ENCODE results near the gene DZIP3. TPM values are rescaled to one million over a fixed set of nuclear protein-coding genes. Genes with fewer than 3 reads are reported as not detected.
"Not testable (repeated sequence)": the region's sequence is repeated elsewhere in the genome, so short reads cannot be mapped to it uniquely, and the experiment has no call there.

Gene DZIP3
- total and polyA plus RNA-seq, 2 donors (not counting 1 experiment from before 2014, with no cell fraction given) = 11.0 to 26.4 TPM

DNA sequence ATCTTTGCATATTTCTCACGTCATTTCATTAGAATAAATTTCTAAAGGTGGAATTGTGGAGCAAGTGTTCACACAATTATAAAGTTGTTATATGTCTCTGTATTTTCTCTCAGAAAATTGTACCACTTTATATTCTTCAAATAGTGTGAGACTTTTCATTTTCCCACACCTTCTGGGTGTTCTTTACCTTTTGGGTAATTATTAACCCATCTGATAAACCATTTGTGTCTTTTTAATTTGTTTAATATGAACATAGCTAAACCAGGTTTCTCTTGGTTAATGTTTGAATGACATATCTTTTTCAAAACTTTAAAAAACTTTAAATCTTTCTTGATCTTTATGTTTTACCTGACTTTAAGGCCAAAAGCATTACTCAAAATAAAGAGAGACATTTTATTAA lies 40.5 kb downstream of the DZIP3 start:
- TF ChIP-seq, protein P1, sequence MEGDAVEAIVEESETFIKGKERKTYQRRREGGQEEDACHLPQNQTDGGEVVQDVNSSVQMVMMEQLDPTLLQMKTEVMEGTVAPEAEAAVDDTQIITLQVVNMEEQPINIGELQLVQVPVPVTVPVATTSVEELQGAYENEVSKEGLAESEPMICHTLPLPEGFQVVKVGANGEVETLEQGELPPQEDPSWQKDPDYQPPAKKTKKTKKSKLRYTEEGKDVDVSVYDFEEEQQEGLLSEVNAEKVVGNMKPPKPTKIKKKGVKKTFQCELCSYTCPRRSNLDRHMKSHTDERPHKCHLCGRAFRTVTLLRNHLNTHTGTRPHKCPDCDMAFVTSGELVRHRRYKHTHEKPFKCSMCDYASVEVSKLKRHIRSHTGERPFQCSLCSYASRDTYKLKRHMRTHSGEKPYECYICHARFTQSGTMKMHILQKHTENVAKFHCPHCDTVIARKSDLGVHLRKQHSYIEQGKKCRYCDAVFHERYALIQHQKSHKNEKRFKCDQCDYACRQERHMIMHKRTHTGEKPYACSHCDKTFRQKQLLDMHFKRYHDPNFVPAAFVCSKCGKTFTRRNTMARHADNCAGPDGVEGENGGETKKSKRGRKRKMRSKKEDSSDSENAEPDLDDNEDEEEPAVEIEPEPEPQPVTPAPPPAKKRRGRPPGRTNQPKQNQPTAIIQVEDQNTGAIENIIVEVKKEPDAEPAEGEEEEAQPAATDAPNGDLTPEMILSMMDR (conservative IDR thresholded peaks at IDR 0.05 in 1 of 2, IDR thresholded peaks at IDR 0.05 in 1 of 2; ENCODE audit: low read depth in 1 of 2, low read length in 2 of 2) = no peak
- no peak for TF ChIP-seq EZH2 (IDR thresholded peaks at IDR 0.05; ENCODE audit: low read length, missing control alignments)
- no peak overlapping the region for H3K4me3 ChIP-seq (replicated peaks in 1 of 4; ENCODE audit: control extremely low read depth in 1 of 4, insufficient read depth in 1 of 4, low read depth in 3 of 4, low read length in 4 of 4)
- H3K9me3 ChIP-seq (ENCODE audit: control insufficient read depth, insufficient read depth, low read depth, low read length) = no peaks in the 10 kb centered on the region
- no peak overlapping the region for H3K9ac ChIP-seq (ENCODE audit: insufficient read depth, low read length)
- H3K79me2 ChIP-seq (ENCODE audit: control insufficient read depth, insufficient read depth, low read length) = no peaks in the 10 kb centered on the region
- no peaks in the 10 kb centered on the region for H3K36me3 ChIP-seq (ENCODE audit: control insufficient read depth, insufficient read depth, low read length)
- DNase-seq (ENCODE audit: low read depth in 2 of 2) = no peak
- H3K4me2 ChIP-seq (ENCODE audit: extremely low read depth, insufficient read depth, low read length) = no peak overlapping the region
- H3K27me3 ChIP-seq (ENCODE audit: control insufficient read depth, insufficient read depth, low read length) = no peaks in the 10 kb centered on the region
- no peaks in the 10 kb centered on the region for H3K4me1 ChIP-seq (ENCODE audit: control insufficient read depth, extremely low read depth, insufficient read depth, low read length)
- no peak overlapping the region for H3K27ac ChIP-seq (ENCODE audit: insufficient read depth, low read length)
- no peaks in the 10 kb centered on the region for H4K20me1 ChIP-seq (ENCODE audit: control insufficient read depth, extremely low read depth, insufficient read depth, low read length)
- H2AFZ ChIP-seq (ENCODE audit: low read length) = no peak overlapping the region

DNA sequence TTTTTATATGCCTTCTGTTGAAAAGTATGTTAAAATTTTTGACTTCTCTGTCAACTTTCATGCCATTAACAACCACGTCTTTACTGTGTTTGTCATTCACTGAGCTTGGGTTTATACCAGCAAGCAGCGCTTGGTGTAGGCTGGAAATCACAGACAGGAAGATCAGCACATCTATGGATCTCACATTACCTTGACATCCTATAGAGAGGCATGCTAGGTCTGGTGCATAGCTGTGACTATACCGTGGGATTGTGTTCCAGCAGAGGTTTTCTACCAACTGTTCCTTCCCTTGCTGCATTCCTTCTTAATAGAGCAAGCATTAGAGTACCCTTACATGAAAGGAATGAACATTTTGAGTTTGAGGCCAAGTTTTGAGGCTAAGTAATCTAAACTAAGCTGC lies 53.0 kb downstream of the DZIP3 start:
- Histone ChIP-seq H3K4me2 (ENCODE audit: extremely low read depth, insufficient read depth, low read length) (no peak overlapping the region), H3K27ac (ENCODE audit: insufficient read depth, low read length) (no peak overlapping the region), H3K79me2 (ENCODE audit: control insufficient read depth, insufficient read depth, low read length) (no peaks in the 10 kb centered on the region), H2AFZ (ENCODE audit: low read length) (no peak overlapping the region), H3K36me3 (ENCODE audit: control insufficient read depth, insufficient read depth, low read length) (no peaks in the 10 kb centered on the region), H3K9me3 (ENCODE audit: control insufficient read depth, insufficient read depth, low read depth, low read length) (no peaks in the 10 kb centered on the region), H3K4me3 (replicated peaks in 1 of 4; ENCODE audit: control extremely low read depth in 1 of 4, insufficient read depth in 1 of 4, low read depth in 3 of 4, low read length in 4 of 4) (no peak overlapping the region), H3K4me1 (ENCODE audit: control insufficient read depth, extremely low read depth, insufficient read depth, low read length) (no peaks in the 10 kb centered on the region), H3K9ac (ENCODE audit: insufficient read depth, low read length) (no peak overlapping the region), H3K27me3 (ENCODE audit: control insufficient read depth, insufficient read depth, low read length) (no peaks in the 10 kb centered on the region), H4K20me1 (ENCODE audit: control insufficient read depth, extremely low read depth, insufficient read depth, low read length) (no peaks in the 10 kb centered on the region)
- TF ChIP-seq, protein P1 (conservative IDR thresholded peaks at IDR 0.05 in 1 of 2, IDR thresholded peaks at IDR 0.05 in 1 of 2; ENCODE audit: low read depth in 1 of 2, low read length in 2 of 2) = no peak
- no peak for TF ChIP-seq EZH2 (IDR thresholded peaks at IDR 0.05; ENCODE audit: low read length, missing control alignments)
- no peak for DNase-seq (ENCODE audit: low read depth in 2 of 2)

DNA sequence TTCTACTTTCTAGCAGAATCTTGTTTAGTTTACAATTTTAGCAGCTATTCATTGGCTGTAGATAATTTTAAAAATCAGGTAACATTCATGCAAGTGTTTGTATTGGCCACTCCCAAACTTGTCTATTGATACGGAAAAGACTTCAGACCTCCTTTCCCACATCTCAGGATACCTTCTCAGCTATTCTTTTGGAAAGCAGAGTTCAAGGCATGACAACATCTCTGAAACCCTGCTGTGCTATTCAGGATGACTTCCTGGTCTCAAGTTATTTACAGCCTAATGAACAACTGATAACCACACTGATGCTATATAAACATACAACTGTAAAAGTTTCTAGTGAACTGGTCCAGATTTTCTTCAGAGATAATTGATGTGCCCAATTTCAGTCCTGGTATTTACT lies 55.8 kb downstream of the DZIP3 start:
- Histone ChIP-seq H2AFZ (ENCODE audit: low read length) (no peak overlapping the region), H3K4me3 (replicated peaks in 1 of 4; ENCODE audit: control extremely low read depth in 1 of 4, insufficient read depth in 1 of 4, low read depth in 3 of 4, low read length in 4 of 4) (no peak overlapping the region), H3K9ac (ENCODE audit: insufficient read depth, low read length) (no peak overlapping the region), H4K20me1 (ENCODE audit: control insufficient read depth, extremely low read depth, insufficient read depth, low read length) (no peaks in the 10 kb centered on the region), H3K4me1 (ENCODE audit: control insufficient read depth, extremely low read depth, insufficient read depth, low read length) (no peaks in the 10 kb centered on the region), H3K79me2 (ENCODE audit: control insufficient read depth, insufficient read depth, low read length) (no peaks in the 10 kb centered on the region), H3K27me3 (ENCODE audit: control insufficient read depth, insufficient read depth, low read length) (no peaks in the 10 kb centered on the region), H3K9me3 (ENCODE audit: control insufficient read depth, insufficient read depth, low read depth, low read length) (no peaks in the 10 kb centered on the region), H3K27ac (ENCODE audit: insufficient read depth, low read length) (no peak overlapping the region), H3K4me2 (ENCODE audit: extremely low read depth, insufficient read depth, low read length) (no peak overlapping the region), H3K36me3 (ENCODE audit: control insufficient read depth, insufficient read depth, low read length) (no peaks in the 10 kb centered on the region)
- DNase-seq (ENCODE audit: low read depth in 2 of 2) = no peak
- TF ChIP-seq, protein P1 (conservative IDR thresholded peaks at IDR 0.05 in 1 of 2, IDR thresholded peaks at IDR 0.05 in 1 of 2; ENCODE audit: low read depth in 1 of 2, low read length in 2 of 2) = no peak
- no peak for TF ChIP-seq EZH2 (IDR thresholded peaks at IDR 0.05; ENCODE audit: low read length, missing control alignments)

DNA sequence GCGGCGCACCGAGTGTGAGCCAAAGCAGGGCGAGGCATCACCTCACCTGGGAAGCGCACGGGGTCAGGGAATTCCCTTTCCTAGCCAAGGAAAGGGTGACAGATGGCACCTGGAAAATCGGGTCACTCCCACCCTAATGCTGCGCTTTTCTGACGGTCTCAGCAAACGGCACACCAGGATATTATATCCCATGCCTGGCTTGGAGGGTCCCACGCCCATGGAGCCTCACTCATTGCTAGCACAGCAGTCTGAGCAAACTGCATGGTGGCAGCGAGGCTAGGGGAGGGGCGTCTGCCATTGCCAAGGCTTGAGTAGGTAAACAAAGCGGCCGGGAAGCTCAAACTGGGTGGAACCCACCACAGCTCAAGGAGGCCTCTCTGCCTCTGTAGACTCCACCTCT lies 66.1 kb downstream of the DZIP3 start:
- H2AFZ ChIP-seq (ENCODE audit: low read length); H3K4me3 ChIP-seq (replicated peaks in 1 of 4; ENCODE audit: control extremely low read depth in 1 of 4, insufficient read depth in 1 of 4, low read depth in 3 of 4, low read length in 4 of 4); H3K4me1 ChIP-seq (ENCODE audit: control insufficient read depth, extremely low read depth, insufficient read depth, low read length); H4K20me1 ChIP-seq (ENCODE audit: control insufficient read depth, extremely low read depth, insufficient read depth, low read length); H3K36me3 ChIP-seq (ENCODE audit: control insufficient read depth, insufficient read depth, low read length); H3K79me2 ChIP-seq (ENCODE audit: control insufficient read depth, insufficient read depth, low read length); H3K4me2 ChIP-seq (ENCODE audit: extremely low read depth, insufficient read depth, low read length); DNase-seq (ENCODE audit: low read depth in 2 of 2); H3K27ac ChIP-seq (ENCODE audit: insufficient read depth, low read length); H3K27me3 ChIP-seq (ENCODE audit: control insufficient read depth, insufficient read depth, low read length); H3K9ac ChIP-seq (ENCODE audit: insufficient read depth, low read length); H3K9me3 ChIP-seq (ENCODE audit: control insufficient read depth, insufficient read depth, low read depth, low read length): not testable (repeated sequence)
